ENCODE data around the gene PCDHB3.
"Not testable (repeated sequence)": the region's sequence is repeated elsewhere in the genome, so short reads cannot be mapped to it uniquely, and the experiment has no call there.

The PCDHB3 gene

GRCh38 chr5:141100243-141100805, at the start of gene PCDHB3:
Gene PCDHB3, plus strand, starts transcription at chr5:141100473. Its CDS starts 177 bp downstream, at chr5:141100650.
- no peak for TF ChIP-seq POLR2A (IDR thresholded peaks at IDR 0.05; ENCODE audit: low read depth, low read length)
- FAIRE-seq = peak; percentile 97
- DNase-seq (ENCODE audit: insufficient read length, low spot score) = peak; percentile 75

GRCh38 chr5:141050622-141051520, 49.4 kb upstream of the PCDHB3 start, which contains the start of gene PCDHB1:
Gene PCDHB1, plus strand, starts transcription at chr5:141051374. Its CDS starts 97 bp downstream, at chr5:141051471.
- FAIRE-seq (no peak), DNase-seq (ENCODE audit: insufficient read length, low spot score) (no peak)
- no peak for TF ChIP-seq POLR2A (IDR thresholded peaks at IDR 0.05; ENCODE audit: low read depth, low read length)

- no peak for DNase-seq (ENCODE audit: insufficient read length, low spot score)
- no peak for FAIRE-seq
- TF ChIP-seq POLR2A (IDR thresholded peaks at IDR 0.05; ENCODE audit: low read depth, low read length) = no peak
Observed at GRCh38 chr5:141051521-141051866, 48.8 kb upstream of the PCDHB3 start.

GRCh38 chr5:141077826-141078225, 22.4 kb upstream of the PCDHB3 start:
- FAIRE-seq (no peak), DNase-seq (ENCODE audit: insufficient read length, low spot score) (no peak)

GRCh38 chr5:141082228-141082627, 18.0 kb upstream of the PCDHB3 start:
- TF ChIP-seq POLR2A (IDR thresholded peaks at IDR 0.05; ENCODE audit: low read depth, low read length) = no peak
- DNase-seq (ENCODE audit: insufficient read length, low spot score) (no peak), FAIRE-seq (no peak)

More at GRCh38 chr5:141077826-141078225, 22.4 kb upstream of the PCDHB3 start:
- no peak for TF ChIP-seq POLR2A (IDR thresholded peaks at IDR 0.05; ENCODE audit: low read depth, low read length)

GRCh38 chr5:141084487-141084989, 15.7 kb upstream of the PCDHB3 start:
- peak; percentile 29; the same call in 1 of the 2 replicates for TF ChIP-seq POLR2A (IDR thresholded peaks at IDR 0.05; ENCODE audit: low read depth, low read length)
- DNase-seq (ENCODE audit: insufficient read length, low spot score) (peak; percentile 44), FAIRE-seq (peak; percentile 96)

GRCh38 chr5:141094481-141095262, 5.6 kb upstream of the PCDHB3 start, which contains the start of gene PCDHB2:
Gene PCDHB2, plus strand, starts transcription at chr5:141094615. Its CDS starts 176 bp downstream, at chr5:141094791.
- no peak for TF ChIP-seq POLR2A (IDR thresholded peaks at IDR 0.05; ENCODE audit: low read depth, low read length)
- peak; percentile 91 for FAIRE-seq
- DNase-seq (ENCODE audit: insufficient read length, low spot score) = peak; percentile 56

- no peak for FAIRE-seq
- TF ChIP-seq POLR2A (IDR thresholded peaks at IDR 0.05; ENCODE audit: low read depth, low read length) = no peak
- no peak for DNase-seq (ENCODE audit: insufficient read length, low spot score)
Observed at GRCh38 chr5:141095263-141095641, 5.0 kb upstream of the PCDHB3 start.

GRCh38 chr5:141096181-141096580, 4.1 kb upstream of the PCDHB3 start:
- FAIRE-seq; DNase-seq (ENCODE audit: insufficient read length, low spot score): not testable (repeated sequence)

- not testable (repeated sequence) for FAIRE-seq
Observed at GRCh38 chr5:141096586-141096985, 3.7 kb upstream of the PCDHB3 start.

GRCh38 chr5:141101059-141101458, 786 bp downstream of the PCDHB3 start:
- TF ChIP-seq POLR2A (IDR thresholded peaks at IDR 0.05; ENCODE audit: low read depth, low read length) = no peak
- DNase-seq (ENCODE audit: insufficient read length, low spot score) (no peak), FAIRE-seq (no peak)

More at GRCh38 chr5:141096586-141096985, 3.7 kb upstream of the PCDHB3 start:
- DNase-seq (ENCODE audit: insufficient read length, low spot score) = not testable (repeated sequence)

GRCh38 chr5:141102070-141102469, 1.8 kb downstream of the PCDHB3 start:
- FAIRE-seq; DNase-seq (ENCODE audit: insufficient read length, low spot score): not testable (repeated sequence)

GRCh38 chr5:141102471-141102870, 2.2 kb downstream of the PCDHB3 start:
- FAIRE-seq; DNase-seq (ENCODE audit: insufficient read length, low spot score): not testable (repeated sequence)

- no peak for FAIRE-seq
- no peak for TF ChIP-seq POLR2A (IDR thresholded peaks at IDR 0.05; ENCODE audit: low read depth, low read length)
- DNase-seq (ENCODE audit: insufficient read length, low spot score) = no peak
Observed at GRCh38 chr5:141105350-141105749, 5.1 kb downstream of the PCDHB3 start.

Data from H54 (cell line).